Activated CD4-positive, alpha-beta memory T cell treated with anti-CD3 and anti-CD28 coated beads for 36 hours (primary cell): ENCODE data around the gene KNSTRN. TPM values are rescaled to one million over a fixed set of nuclear protein-coding genes. Genes with fewer than 3 reads are reported as not detected.
A peak's percentile ranks its signal among the peaks of the same experiment; 100 is the strongest.

Experiments used
- CTCF ChIA-PET: fragments of 350-600 bp; sonication (Branson Sonifier 250); formaldehyde crosslinking; loops from one replicate; lab custom pipeline; 2021; ENCODE audit warnings: antibody characterized with exemption, inconsistent platforms; lab: Charles Lee
- POLR2A ChIA-PET: fragments of 350-600 bp; sonication (Branson Sonifier 250); formaldehyde crosslinking; loops from one replicate; lab custom pipeline; 2021; ENCODE audit warnings: antibody characterized with exemption; lab: Charles Lee
- DNase-seq: peaks from one replicate; pipeline ENCODE4 v3.0.0-alpha.2; 2020
- H3K27ac Mint-ChIP-seq: one replicate; pipeline ENCODE4 v1.8.0; 2021; ENCODE audit warnings: mixed read lengths
- H3K27me3 Mint-ChIP-seq: one replicate; pipeline ENCODE4 v1.8.0; 2021; ENCODE audit warnings: mixed read lengths
- H3K36me3 Mint-ChIP-seq: one replicate; pipeline ENCODE4 v1.8.0; 2021; ENCODE audit warnings: mixed read lengths
- H3K4me1 Mint-ChIP-seq: one replicate; pipeline ENCODE4 v1.8.0; 2021; ENCODE audit warnings: low read depth, mixed read lengths
- H3K4me3 Mint-ChIP-seq: one replicate; pipeline ENCODE4 v1.8.0; 2021; ENCODE audit warnings: mild to moderate bottlenecking, mixed read lengths
- H3K9me3 Mint-ChIP-seq: one replicate; pipeline ENCODE4 v1.8.0; 2021; ENCODE audit warnings: mixed read lengths
- intact Hi-C: fragments of 100-400 bp; cut with micrococcal nuclease; formaldehyde crosslinking; loops from one replicate; pipeline ENCODE4 v1.15.1; 2023
- total RNA-seq, 2 experiments: library from RNA; stranded (reverse); gene quantifications; one replicate each; pipeline ENCODE4 v1.2.3, GENCODE V29; 2021

Gene KNSTRN
- total RNA-seq, 2 experiments from 2014 or later: 59.8 to 61.5 TPM

- intact Hi-C loops: no loop called here
- Mint-ChIP-seq H3K36me3 (no peaks in the 10 kb centered on the region), H3K27ac (no peak overlapping the region), H3K9me3 (no peaks in the 10 kb centered on the region), H3K4me1 (peaks cover 4% of the 10 kb centered on the region), H3K4me3 (no peak overlapping the region), H3K27me3 (no peaks in the 10 kb centered on the region)
- ChIA-PET CTCF (interaction anchor here (0.7 to 12.8 kb wide), 17 partner anchors 11 to 121 kb away, joined by 3 to 248 read pairs (median 21); partner anchors contain the start of genes INAFM2, PHGR1 and PLCB2), POLR2A (interaction anchor here (0.6 to 2.1 kb wide), 2 partner anchors 12 to 1656 kb away, joined by 3 to 5 read pairs; no protein-coding TSS in a partner anchor)
- DNase-seq: no peak
Observed at GRCh38 chr15:40339621-40339945, 42.9 kb upstream of the KNSTRN start.

DNA sequence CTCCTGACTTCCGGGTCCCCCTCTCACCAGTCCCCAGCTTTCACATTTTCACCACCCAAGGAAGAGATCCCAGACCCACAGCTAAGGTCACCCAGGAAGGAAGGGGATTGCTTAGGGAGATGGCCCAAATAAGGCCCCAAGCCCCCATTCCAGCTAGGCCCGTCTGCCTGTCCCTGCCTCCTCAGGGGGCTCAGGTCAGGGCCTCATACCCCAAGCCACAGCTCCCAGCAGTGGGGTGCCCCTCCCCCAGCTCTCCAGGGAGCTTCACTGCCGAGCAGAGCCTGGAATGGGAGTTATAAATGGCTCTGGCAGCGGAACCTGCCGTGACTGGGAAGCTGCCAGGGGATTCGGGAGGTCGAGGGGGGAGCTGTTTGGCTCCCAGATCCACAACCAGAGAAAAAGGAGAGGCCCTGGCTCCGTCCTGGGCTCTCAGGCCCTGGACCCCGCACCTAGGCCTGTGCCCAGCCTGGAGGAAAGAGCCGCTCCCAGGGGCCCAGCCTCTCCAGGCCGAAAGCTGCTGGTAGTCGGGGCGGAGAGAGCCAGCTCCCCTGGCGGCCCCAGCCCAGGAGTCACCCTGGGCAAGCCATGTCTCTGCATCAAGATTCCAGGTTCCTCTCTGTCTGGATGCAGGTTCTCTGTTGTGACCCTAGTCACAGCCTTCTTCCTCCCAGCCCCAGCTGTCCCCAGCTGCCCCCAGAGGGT is 42.3 kb upstream of the KNSTRN start:
- Mint-ChIP-seq H3K27me3 (no peaks in the 10 kb centered on the region), H3K36me3 (no peaks in the 10 kb centered on the region), H3K4me1 (peaks cover 4% of the 10 kb centered on the region), H3K27ac (no peak overlapping the region), H3K4me3 (no peak overlapping the region), H3K9me3 (no peaks in the 10 kb centered on the region)
- ChIA-PET CTCF (interaction anchor here (0.6 to 12.8 kb wide), 16 partner anchors 13 to 123 kb away, joined by 3 to 248 read pairs (median 6); partner anchors contain the start of genes INAFM2 and PLCB2), POLR2A (no interaction called here)
- intact Hi-C loops: no loop called here
- DNase-seq: no peak

GRCh38 chr15:40340740-40341400 is 41.7 kb upstream of the KNSTRN start, which contains the start of gene CCDC9B:
Gene CCDC9B, minus strand, starts transcription at chr15:40340939. Its CDS starts 120 bp downstream, at chr15:40340819.
- no peak within 1 kb of the TSS for H3K27ac Mint-ChIP-seq
- peaks cover 4% of the 10 kb centered on the region for H3K4me1 Mint-ChIP-seq
- no peaks in the 10 kb centered on the region for H3K27me3 Mint-ChIP-seq
- intact Hi-C loops: no loop called here
- ChIA-PET CTCF (interaction anchor here (0.6 to 12.8 kb wide), 12 partner anchors 14 to 123 kb away, joined by 3 to 248 read pairs (median 39); partner anchors contain the start of genes INAFM2 and PLCB2), POLR2A (interaction anchor here (0.6 kb wide), 1 partner anchor 172 kb away, joined by 3 read pairs; no protein-coding TSS in a partner anchor)
- no peaks in the 10 kb centered on the region for H3K9me3 Mint-ChIP-seq
- DNase-seq: no peak
- H3K4me3 Mint-ChIP-seq: no peak within 1 kb of the TSS
- no peaks in the 10 kb centered on the region for H3K36me3 Mint-ChIP-seq

- ChIA-PET POLR2A (no interaction called here), CTCF (interaction anchor here (0.9 to 12.8 kb wide), 20 partner anchors 8 to 200 kb away, joined by 3 to 248 read pairs (median 6); partner anchors contain the start of genes DISP2, KNSTRN, PHGR1 and PLCB2)
- no peak overlapping the region for H3K27ac Mint-ChIP-seq
- H3K4me1 Mint-ChIP-seq: peaks cover 4% of the 10 kb centered on the region
- H3K9me3 Mint-ChIP-seq: no peaks in the 10 kb centered on the region
- DNase-seq: no peak
- intact Hi-C loops: no loop called here
- no peak overlapping the region for H3K4me3 Mint-ChIP-seq
- H3K36me3 Mint-ChIP-seq: no peaks in the 10 kb centered on the region
- no peaks in the 10 kb centered on the region for H3K27me3 Mint-ChIP-seq
Observed at GRCh38 chr15:40342416-40343320, 39.9 kb upstream of the KNSTRN start.

DNA sequence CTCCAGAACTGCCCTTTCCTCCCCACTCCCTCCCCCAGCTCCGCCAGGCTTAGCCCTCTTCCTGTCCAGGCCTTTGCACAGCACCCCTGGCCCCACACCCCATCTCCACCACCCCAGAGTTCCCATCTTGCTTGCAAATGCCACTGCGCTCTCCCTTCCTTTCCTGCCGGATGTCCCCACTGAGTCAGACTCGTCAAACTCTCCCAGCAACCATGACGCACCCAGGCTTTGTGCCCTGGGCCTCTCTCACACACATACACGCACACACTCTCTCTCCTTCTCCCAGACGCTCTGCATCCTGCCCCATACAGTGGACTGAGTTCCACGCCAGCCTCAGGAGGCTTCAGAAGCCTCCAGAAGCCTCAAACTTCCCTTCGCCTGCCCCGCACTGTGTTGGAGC is 39.0 kb upstream of the KNSTRN start:
- intact Hi-C loops: no loop called here
- Mint-ChIP-seq H3K36me3 (no peaks in the 10 kb centered on the region), H3K27me3 (no peaks in the 10 kb centered on the region), H3K4me3 (no peak overlapping the region), H3K27ac (no peak overlapping the region), H3K9me3 (no peaks in the 10 kb centered on the region), H3K4me1 (no peaks in the 10 kb centered on the region)
- DNase-seq: no peak
- ChIA-PET CTCF (interaction anchor here (0.9 to 12.8 kb wide), 19 partner anchors 9 to 80 kb away, joined by 3 to 248 read pairs (median 7); partner anchors contain the start of genes DISP2, IVD, KNSTRN and PLCB2), POLR2A (no interaction called here)

DNA sequence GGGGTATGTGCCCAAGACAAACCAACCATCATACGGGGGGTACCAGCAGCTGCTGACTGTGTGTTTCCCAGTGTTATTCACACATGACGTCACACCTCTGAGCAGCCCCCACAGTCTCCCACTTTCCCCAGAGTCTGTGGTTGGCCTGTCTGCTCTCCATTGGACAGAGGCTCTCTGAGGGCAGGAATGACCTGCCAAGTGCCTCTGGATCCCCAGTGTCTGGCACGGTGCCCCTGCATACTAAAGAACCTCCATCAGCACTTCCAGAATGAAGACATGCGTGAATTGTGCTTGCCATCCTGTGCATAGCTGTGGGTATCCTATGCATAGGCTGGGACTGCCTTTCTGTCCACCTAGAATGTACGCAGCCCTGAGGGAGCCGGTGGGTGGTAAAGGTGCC is 38.3 kb upstream of the KNSTRN start:
- H3K27ac Mint-ChIP-seq: no peak overlapping the region
- H3K4me1 Mint-ChIP-seq: no peaks in the 10 kb centered on the region
- CTCF ChIA-PET: interaction anchor here (0.6 to 12.8 kb wide), 36 partner anchors 9 to 532 kb away, joined by 3 to 216 read pairs (median 5); partner anchors contain the start of genes BAHD1, DISP2, INAFM2 and IVD
- H3K27me3 Mint-ChIP-seq: no peaks in the 10 kb centered on the region
- DNase-seq: no peak
- H3K4me3 Mint-ChIP-seq: no peak overlapping the region
- intact Hi-C loops: loop anchor here (1.0 kb wide), 2 partner anchors 24 to 78 kb away; no protein-coding TSS in a partner anchor
- no peaks in the 10 kb centered on the region for H3K36me3 Mint-ChIP-seq
- H3K9me3 Mint-ChIP-seq: no peaks in the 10 kb centered on the region
- POLR2A ChIA-PET: no interaction called here

DNA sequence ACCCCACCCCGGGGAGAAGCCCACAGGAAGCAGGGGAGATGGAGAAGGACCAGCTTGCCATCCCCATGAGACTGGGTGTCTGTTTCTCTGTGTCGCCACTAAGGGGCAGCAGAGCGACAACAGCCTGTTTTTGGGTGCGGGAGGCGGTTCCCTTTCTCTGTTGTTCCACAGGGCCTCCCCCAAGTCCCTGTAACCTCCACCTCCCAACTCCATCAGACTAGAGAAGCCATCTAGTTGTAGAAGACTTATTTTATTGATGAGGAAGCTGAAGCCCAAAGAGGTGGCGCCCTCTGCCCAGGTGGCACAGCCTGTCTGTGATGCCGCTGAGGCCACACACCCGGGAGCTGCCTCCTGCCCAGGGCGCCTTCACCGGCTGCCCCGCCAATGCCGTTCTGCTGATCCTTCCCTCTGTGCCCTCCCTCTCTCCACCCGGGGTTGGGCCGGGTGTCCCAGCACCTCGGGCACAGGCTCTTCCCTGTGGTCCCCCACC is 37.8 kb upstream of the KNSTRN start:
- Mint-ChIP-seq H3K27ac (no peak overlapping the region), H3K4me3 (no peak overlapping the region), H3K9me3 (no peaks in the 10 kb centered on the region), H3K27me3 (no peaks in the 10 kb centered on the region), H3K36me3 (no peaks in the 10 kb centered on the region), H3K4me1 (no peaks in the 10 kb centered on the region)
- DNase-seq: peak; percentile 80
- ChIA-PET CTCF (interaction anchor here (0.6 to 12.8 kb wide), 37 partner anchors 9 to 532 kb away, joined by 3 to 216 read pairs (median 5); partner anchors contain the start of genes BAHD1, DISP2, INAFM2 and IVD), POLR2A (no interaction called here)
- intact Hi-C loops: loop anchor here (1.0 kb wide), 2 partner anchors 24 to 78 kb away; no protein-coding TSS in a partner anchor

DNA sequence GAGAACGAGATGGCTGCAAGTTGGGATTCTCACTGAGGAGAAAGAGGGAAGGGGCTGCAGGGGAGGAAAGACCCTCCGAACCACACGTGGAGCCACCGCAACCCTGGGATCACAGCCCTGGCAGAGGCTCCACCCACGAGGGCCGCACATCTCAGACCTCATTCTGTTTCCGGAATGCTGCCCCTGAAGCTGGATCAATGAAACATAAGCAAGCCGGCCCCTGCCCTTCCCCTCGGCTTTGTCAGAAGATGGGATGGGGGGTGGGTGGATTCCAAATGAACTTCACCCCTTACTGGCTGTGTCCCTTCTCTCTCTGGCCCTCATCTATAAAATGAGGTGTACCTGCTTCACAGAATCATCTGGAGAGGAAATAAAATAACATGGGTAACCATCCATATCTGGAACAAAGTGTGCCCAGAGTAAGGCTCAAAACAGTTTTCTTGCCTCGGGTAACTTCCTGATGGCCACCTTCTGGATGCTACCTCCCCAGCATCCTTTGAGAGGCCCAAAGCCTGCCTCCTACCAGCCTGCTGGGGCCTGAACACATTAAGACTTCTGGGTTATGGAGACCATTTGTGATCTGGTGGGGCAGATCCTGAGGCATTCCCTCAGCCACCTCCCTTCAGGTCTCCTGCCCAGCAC is 37.2 kb upstream of the KNSTRN start:
- H3K4me1 Mint-ChIP-seq: no peaks in the 10 kb centered on the region
- no peak overlapping the region for H3K4me3 Mint-ChIP-seq
- no peak overlapping the region for H3K27ac Mint-ChIP-seq
- intact Hi-C loops: no loop called here
- no peaks in the 10 kb centered on the region for H3K36me3 Mint-ChIP-seq
- no peaks in the 10 kb centered on the region for H3K27me3 Mint-ChIP-seq
- no peak for DNase-seq
- no peaks in the 10 kb centered on the region for H3K9me3 Mint-ChIP-seq
- POLR2A ChIA-PET: no interaction called here
- CTCF ChIA-PET: interaction anchor here (0.9 to 12.8 kb wide), 21 partner anchors 8 to 162 kb away, joined by 3 to 216 read pairs (median 7); partner anchors contain the start of genes DISP2, INAFM2, IVD and KNSTRN

GRCh38 chr15:40345867-40346578 is 36.5 kb upstream of the KNSTRN start:
- POLR2A ChIA-PET: no interaction called here
- CTCF ChIA-PET: interaction anchor here (1.4 to 12.8 kb wide), 9 partner anchors 9 to 135 kb away, joined by 3 to 216 read pairs (median 13); partner anchors contain the start of genes DISP2, IVD and KNSTRN
- H3K27ac Mint-ChIP-seq: no peak overlapping the region
- H3K36me3 Mint-ChIP-seq: no peaks in the 10 kb centered on the region
- H3K4me1 Mint-ChIP-seq: no peaks in the 10 kb centered on the region
- no peaks in the 10 kb centered on the region for H3K9me3 Mint-ChIP-seq
- DNase-seq: no peak
- H3K27me3 Mint-ChIP-seq: no peaks in the 10 kb centered on the region
- intact Hi-C loops: no loop called here
- no peak overlapping the region for H3K4me3 Mint-ChIP-seq
